ENCODE measurements around the gene SEZ6L2. TPM values are rescaled to one million over a fixed set of nuclear protein-coding genes. Genes with fewer than 3 reads are reported as not detected.

The SEZ6L2 gene
- total RNA-seq, 1 experiment from 2014 or later: 44.7 TPM

DNA sequence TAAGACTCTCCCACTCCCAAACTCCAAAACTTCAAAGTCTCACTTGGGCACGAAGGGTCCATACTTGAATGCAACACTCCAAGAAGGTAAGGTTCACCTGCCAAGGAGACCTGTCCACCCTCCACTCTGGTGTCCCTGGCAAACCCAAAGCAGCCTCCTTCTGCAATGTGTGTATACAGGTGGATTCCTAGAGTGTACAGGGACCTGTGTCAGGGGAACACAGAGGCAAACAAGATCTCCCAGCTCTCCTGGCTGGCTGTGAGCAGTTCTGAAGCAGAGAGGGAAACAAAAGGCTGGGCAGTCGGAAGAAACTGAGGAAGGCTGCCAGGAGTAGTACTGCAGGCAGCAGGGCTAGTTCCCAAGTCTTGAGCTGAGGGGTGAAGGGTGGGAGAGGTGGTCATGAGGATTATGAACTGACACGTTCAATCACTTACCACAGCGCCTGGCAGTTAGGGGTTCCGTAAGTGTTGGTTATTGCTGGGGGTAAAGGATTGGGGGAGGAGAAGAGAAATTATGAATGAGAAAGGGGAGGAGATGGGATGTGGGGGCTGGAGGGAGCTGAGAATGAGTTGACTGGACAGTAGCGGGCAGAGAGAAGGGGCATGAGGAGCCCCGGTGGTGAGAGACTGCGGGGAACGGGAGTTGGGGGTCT is 25.9 kb upstream of the SEZ6L2 start:
- DNase-seq: no peak
- TF ChIP-seq CTCF (conservative IDR thresholded peaks at IDR 0.05): no peak

More for the DNA sequence above, 25.9 kb upstream of the SEZ6L2 start:
- peak overlapping the region; percentile 90 for H3K4me2 ChIP-seq (ENCODE audit: insufficient read depth, insufficient read length, low read length)
- H3K27ac Mint-ChIP-seq: peak overlapping the region in 1 of 3 experiments; percentile 3; a peak in 1 of 7 replicates
- peak overlapping the region; percentile 55; the same call in 1 of the 2 replicates for H3K14ac ChIP-seq (ENCODE audit: insufficient read depth, low read length)
- H3K27me3 ChIP-seq (ENCODE audit: insufficient read depth, low read length): no peaks in the 10 kb centered on the region
- H3K9me3 ChIP-seq (ENCODE audit: control insufficient read depth, low read depth, low read length): no peaks in the 10 kb centered on the region
- peak overlapping the region; percentile 44 for H2AK5ac ChIP-seq (ENCODE audit: insufficient read length, low read length)
- WGBS (ENCODE audit: extremely low coverage, insufficient read length, low lambda C conversion rate): no CpG with 5 or more reads among the region's 9 CpGs
- H3K23me2 ChIP-seq (ENCODE audit: insufficient read length, low read depth, low read length, poor library complexity, severe bottlenecking): peaks cover 20% of the 10 kb centered on the region
- no peak overlapping the region for H3K23ac ChIP-seq (ENCODE audit: insufficient read length, low read depth, low read length)
- H2BK20ac ChIP-seq (ENCODE audit: low read depth, low read length, poor library complexity, severe bottlenecking): no peak overlapping the region
- peaks cover 8% of the 10 kb centered on the region; the same call in 1 of the 2 replicates for H3K4me1 ChIP-seq (ENCODE audit: insufficient read depth, low read length)
- no peak overlapping the region for H2BK5ac ChIP-seq (ENCODE audit: insufficient read length, low read length)
- peak overlapping the region; percentile 80 for H3K9ac ChIP-seq (ENCODE audit: extremely low read depth, insufficient read length, low read length)
- no peak overlapping the region for H2BK15ac ChIP-seq (ENCODE audit: low read depth, low read length)
- H3K79me1 ChIP-seq (ENCODE audit: insufficient read depth, low read depth, low read length, poor library complexity, severe bottlenecking): no peaks in the 10 kb centered on the region
- H3K18ac ChIP-seq (ENCODE audit: insufficient read length, low read depth, low read length): no peak overlapping the region
- no peak overlapping the region for H2BK12ac ChIP-seq (ENCODE audit: insufficient read length, low read depth, low read length)
- no peak overlapping the region for H4K8ac ChIP-seq (replicated peaks; ENCODE audit: insufficient read length, low read depth, low read length)
- no peaks in the 10 kb centered on the region for H3K27me3 Mint-ChIP-seq (ENCODE audit: low read depth)
- no peak overlapping the region for H3T11ph ChIP-seq (ENCODE audit: low read length)
- H4K20me1 ChIP-seq (ENCODE audit: control insufficient read depth, insufficient read depth, insufficient read length): no peaks in the 10 kb centered on the region
- H3K27ac ChIP-seq (ENCODE audit: insufficient read length, low read depth, low read length): no peak overlapping the region
- H3K4me1 Mint-ChIP-seq: peaks cover 21 to 30% of the 10 kb centered on the region in 2 experiments
- H3K79me2 ChIP-seq (ENCODE audit: insufficient read depth, low read length): no peaks in the 10 kb centered on the region
- peaks cover 2 to 26% (median 20%) of the 10 kb centered on the region in 3 experiments; a peak in 6 of 7 replicates for H3K36me3 Mint-ChIP-seq (ENCODE audit: insufficient read depth in 1 of 3, low read depth in 3 of 3)
- H4K91ac ChIP-seq (ENCODE audit: insufficient read length, low read depth, low read length): no peak overlapping the region
- H3K9me3 Mint-ChIP-seq: no peaks in the 10 kb centered on the region
- H3K4me3 Mint-ChIP-seq: peak overlapping the region; percentile 89 to 96
- H2AFZ ChIP-seq (ENCODE audit: low read length): no peak overlapping the region
- H3K56ac ChIP-seq (ENCODE audit: insufficient read length, low read depth, low read length): no peak overlapping the region
- H4K5ac ChIP-seq (ENCODE audit: insufficient read length, low read depth, low read length): no peak overlapping the region
- no peak overlapping the region for H2BK120ac ChIP-seq (ENCODE audit: low read depth, low read length, poor library complexity, severe bottlenecking)
- H3K4ac ChIP-seq (ENCODE audit: low read depth, low read length): no peak overlapping the region

Data from H9 (cell line).